ENCODE data around the gene APOH.

The APOH gene, protein sequence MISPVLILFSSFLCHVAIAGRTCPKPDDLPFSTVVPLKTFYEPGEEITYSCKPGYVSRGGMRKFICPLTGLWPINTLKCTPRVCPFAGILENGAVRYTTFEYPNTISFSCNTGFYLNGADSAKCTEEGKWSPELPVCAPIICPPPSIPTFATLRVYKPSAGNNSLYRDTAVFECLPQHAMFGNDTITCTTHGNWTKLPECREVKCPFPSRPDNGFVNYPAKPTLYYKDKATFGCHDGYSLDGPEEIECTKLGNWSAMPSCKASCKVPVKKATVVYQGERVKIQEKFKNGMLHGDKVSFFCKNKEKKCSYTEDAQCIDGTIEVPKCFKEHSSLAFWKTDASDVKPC

DNA sequence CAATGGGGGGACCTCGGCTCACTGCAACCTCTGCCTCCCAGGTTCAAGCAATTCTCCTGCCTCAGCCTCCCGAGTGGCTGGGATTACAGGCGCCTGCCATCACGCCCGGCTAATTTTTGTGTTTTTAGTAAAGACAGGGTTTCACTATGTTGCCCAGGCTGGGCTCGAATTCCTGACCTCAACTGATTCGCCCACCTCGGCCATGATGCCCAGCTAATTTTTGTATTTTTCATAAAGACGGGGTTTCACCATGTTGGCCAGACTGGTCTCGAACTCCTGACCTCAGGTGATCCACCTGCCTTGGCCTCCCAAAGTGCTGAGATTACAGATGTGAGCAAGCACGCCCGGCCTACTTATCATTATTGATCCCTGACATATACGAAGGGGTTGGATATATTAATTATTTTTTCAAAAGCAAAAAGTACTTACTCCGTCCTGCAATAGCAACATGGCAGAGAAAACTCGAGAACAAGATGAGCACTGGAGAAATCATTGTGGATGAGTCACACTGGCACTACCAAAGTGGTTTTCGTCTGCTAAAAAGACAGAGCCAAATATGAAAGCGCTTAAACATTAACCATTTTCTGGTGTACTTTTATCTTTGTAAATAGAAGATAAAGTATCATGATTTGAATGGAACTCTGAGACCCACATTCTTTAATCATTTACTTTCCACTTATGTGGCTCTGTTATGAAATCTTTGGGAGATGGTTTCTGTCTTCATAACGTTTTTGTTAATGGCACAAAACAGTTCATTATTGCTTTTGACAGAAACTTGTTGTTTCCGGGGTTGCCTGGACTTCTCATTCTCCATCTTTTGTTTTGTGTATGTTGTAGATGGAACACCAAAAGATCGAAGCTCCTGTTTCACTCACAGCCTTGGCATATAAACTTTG lies at the start of gene APOH:
TSS of gene APOH (minus strand) at position 529 of the 896 bp plus-strand sequence. CDS start at position 493, 36 bp downstream.
- H3K4me1 Mint-ChIP-seq: peaks cover 9% of the 10 kb centered on the region
- TF ChIP-seq, protein P1, sequence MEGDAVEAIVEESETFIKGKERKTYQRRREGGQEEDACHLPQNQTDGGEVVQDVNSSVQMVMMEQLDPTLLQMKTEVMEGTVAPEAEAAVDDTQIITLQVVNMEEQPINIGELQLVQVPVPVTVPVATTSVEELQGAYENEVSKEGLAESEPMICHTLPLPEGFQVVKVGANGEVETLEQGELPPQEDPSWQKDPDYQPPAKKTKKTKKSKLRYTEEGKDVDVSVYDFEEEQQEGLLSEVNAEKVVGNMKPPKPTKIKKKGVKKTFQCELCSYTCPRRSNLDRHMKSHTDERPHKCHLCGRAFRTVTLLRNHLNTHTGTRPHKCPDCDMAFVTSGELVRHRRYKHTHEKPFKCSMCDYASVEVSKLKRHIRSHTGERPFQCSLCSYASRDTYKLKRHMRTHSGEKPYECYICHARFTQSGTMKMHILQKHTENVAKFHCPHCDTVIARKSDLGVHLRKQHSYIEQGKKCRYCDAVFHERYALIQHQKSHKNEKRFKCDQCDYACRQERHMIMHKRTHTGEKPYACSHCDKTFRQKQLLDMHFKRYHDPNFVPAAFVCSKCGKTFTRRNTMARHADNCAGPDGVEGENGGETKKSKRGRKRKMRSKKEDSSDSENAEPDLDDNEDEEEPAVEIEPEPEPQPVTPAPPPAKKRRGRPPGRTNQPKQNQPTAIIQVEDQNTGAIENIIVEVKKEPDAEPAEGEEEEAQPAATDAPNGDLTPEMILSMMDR (IDR thresholded peaks at IDR 0.05; ENCODE audit: unreplicated experiment in 3 of 3): no peak
- H3K4me3 Mint-ChIP-seq: no peak within 1 kb of the TSS
- H3K27me3 Mint-ChIP-seq (ENCODE audit: low read depth): peaks cover 7% of the 10 kb centered on the region
- H3K36me3 Mint-ChIP-seq (ENCODE audit: low read depth): no peaks in the 10 kb centered on the region
- H3K27ac Mint-ChIP-seq: no peak within 1 kb of the TSS
- no peaks in the 10 kb centered on the region for H3K9me3 Mint-ChIP-seq

DNA sequence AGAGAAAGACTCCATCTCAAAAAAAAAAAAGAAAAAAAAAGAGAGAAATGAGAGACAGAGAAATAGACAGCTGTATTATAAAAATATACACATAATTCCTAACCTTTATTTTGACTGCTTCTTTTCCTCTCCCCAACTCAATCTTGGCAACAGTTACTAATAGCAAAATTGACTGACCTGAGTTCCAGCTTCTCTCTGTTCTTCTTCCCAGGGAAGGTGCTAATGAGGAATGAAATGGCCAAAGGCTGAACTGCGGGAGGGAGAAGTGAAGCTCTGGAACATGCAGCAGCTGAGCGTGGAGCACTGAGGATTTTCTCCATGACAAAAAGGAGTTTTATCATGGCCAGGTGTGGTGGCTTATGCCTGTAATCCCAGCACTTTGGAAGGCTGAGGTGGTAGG lies 48.0 kb upstream of the APOH start:
- Mint-ChIP-seq H3K36me3 (ENCODE audit: low read depth) (no peaks in the 10 kb centered on the region), H3K27me3 (ENCODE audit: low read depth) (peaks cover 5% of the 10 kb centered on the region), H3K4me1 (peaks cover 10% of the 10 kb centered on the region), H3K4me3 (no peak overlapping the region), H3K27ac (no peak overlapping the region), H3K9me3 (peaks cover 3% of the 10 kb centered on the region)
- TF ChIP-seq, protein P1 (IDR thresholded peaks at IDR 0.05; ENCODE audit: unreplicated experiment in 3 of 3): no peak

DNA sequence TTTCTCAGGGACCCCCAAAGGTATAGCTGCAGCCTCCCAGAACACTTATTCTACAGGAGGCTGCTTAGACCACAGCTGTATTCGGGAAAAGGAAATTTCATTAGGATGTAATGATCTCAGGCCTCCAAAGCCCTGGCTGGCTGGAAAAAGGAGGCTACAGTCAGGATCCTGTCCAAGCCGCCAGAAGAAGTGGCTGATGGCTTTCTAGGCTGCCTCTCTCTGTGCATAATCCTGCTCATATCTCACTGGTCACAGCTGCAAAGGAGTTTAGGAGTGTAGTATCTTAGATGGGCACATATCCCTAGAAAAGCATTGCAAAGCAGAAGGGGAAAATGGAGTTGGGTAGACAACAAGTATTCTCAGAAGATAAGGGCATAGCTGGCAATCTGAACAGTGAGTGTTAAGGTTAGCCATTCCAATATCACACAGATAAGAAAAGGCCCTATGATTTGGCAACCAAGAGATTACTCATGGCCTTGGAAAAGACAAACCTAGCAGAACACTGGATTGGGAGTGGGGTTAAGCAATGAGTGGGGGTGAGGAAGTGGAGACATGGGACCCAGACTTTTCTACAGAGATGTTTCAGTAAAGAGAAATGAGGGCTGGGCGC lies 47.2 kb upstream of the APOH start:
- peaks cover 5% of the 10 kb centered on the region for H3K27me3 Mint-ChIP-seq (ENCODE audit: low read depth)
- no peaks in the 10 kb centered on the region for H3K36me3 Mint-ChIP-seq (ENCODE audit: low read depth)
- peaks cover 10% of the 10 kb centered on the region for H3K4me1 Mint-ChIP-seq
- TF ChIP-seq, protein P1 (IDR thresholded peaks at IDR 0.05; ENCODE audit: unreplicated experiment in 3 of 3): no peak
- H3K27ac Mint-ChIP-seq: no peak overlapping the region
- peaks cover 3% of the 10 kb centered on the region for H3K9me3 Mint-ChIP-seq
- no peak overlapping the region for H3K4me3 Mint-ChIP-seq

DNA sequence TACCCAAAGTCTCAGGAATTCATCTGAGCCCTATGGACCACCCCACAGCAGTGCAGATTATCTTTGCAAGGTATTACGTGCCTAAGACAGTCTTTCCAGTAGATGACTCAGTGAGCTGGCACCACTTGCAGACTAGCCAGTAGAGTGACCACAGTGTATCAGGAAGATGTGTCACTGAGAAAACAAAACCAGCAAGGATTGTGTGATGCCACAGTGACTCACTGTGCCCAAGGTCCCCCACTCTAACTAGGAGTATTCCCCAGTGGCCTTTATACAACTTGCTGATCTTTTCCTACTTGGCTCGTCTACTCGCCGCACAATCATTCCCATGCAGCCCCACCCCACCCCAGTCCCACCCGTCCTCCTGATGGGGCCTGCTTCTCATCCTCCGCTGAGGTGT lies 46.4 kb upstream of the APOH start:
- H3K27ac Mint-ChIP-seq: no peak overlapping the region
- TF ChIP-seq, protein P1 (IDR thresholded peaks at IDR 0.05; ENCODE audit: unreplicated experiment in 3 of 3): no peak
- H3K36me3 Mint-ChIP-seq (ENCODE audit: low read depth): no peaks in the 10 kb centered on the region
- H3K9me3 Mint-ChIP-seq: peaks cover 10% of the 10 kb centered on the region
- peaks cover 5% of the 10 kb centered on the region for H3K27me3 Mint-ChIP-seq (ENCODE audit: low read depth)
- no peak overlapping the region for H3K4me3 Mint-ChIP-seq
- H3K4me1 Mint-ChIP-seq: peaks cover 10% of the 10 kb centered on the region

DNA sequence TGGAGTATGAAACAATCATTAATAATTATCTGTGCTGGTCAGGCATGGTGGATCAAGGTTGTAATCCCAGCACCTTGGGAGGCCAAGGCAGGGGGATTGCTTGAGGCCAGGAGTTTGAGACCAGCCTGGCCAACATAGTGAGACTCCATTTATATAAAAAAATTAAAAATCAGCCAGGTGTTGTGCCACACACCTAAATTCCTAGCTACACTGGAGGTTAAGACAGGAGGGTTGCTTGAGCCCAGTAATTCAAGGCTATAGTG lies 44.3 kb upstream of the APOH start:
- TF ChIP-seq, protein P1 (IDR thresholded peaks at IDR 0.05; ENCODE audit: unreplicated experiment in 3 of 3): no peak
- Mint-ChIP-seq H3K27me3 (ENCODE audit: low read depth) (peaks cover 5% of the 10 kb centered on the region), H3K36me3 (ENCODE audit: low read depth) (peaks cover 3% of the 10 kb centered on the region), H3K9me3 (peaks cover 19% of the 10 kb centered on the region), H3K4me3 (no peak overlapping the region), H3K27ac (no peak overlapping the region), H3K4me1 (peaks cover 13% of the 10 kb centered on the region)

Measured in nephron (organoid).